H9 (cell line): Measurements from ENCODE around the gene MACROD1. TPM values are rescaled to one million over a fixed set of nuclear protein-coding genes. Genes with fewer than 3 reads are reported as not detected.

ENCODE experiments used
- DNase-seq: peaks from one replicate; pipeline ENCODE4 v3.0.0-alpha.2; 2017
- H2AFZ ChIP-seq: one replicate; pipeline ENCODE4 v1.6.1; 2013; ENCODE audit warnings: mild to moderate bottlenecking, low read length, control low read depth, moderate library complexity
- H2AK5ac ChIP-seq: 2 replicates; pipeline ENCODE4 v1.6.1; 2013; ENCODE audit warnings: low read length, control low read depth, mixed read lengths; ENCODE audit not compliant: insufficient read length
- H2BK120ac ChIP-seq: one replicate; pipeline ENCODE4 v1.6.1; 2013; ENCODE audit warnings: low read depth, mild to moderate bottlenecking, low read length, control low read depth, inconsistent platforms; ENCODE audit not compliant: poor library complexity, severe bottlenecking
- H2BK12ac ChIP-seq: 2 replicates; pipeline ENCODE4 v1.6.1; 2013; ENCODE audit warnings: low read length, control low read depth, mixed read lengths, low read depth; ENCODE audit not compliant: insufficient read length
- H2BK15ac ChIP-seq: 2 replicates; pipeline ENCODE4 v1.6.1; 2013; ENCODE audit warnings: low read depth, low read length, control low read depth
- H2BK20ac ChIP-seq: one replicate; pipeline ENCODE4 v1.6.1; 2013; ENCODE audit warnings: low read depth, mild to moderate bottlenecking, low read length, control low read depth, inconsistent platforms; ENCODE audit not compliant: poor library complexity, severe bottlenecking
- H2BK5ac ChIP-seq: 2 replicates; pipeline ENCODE4 v1.6.1; 2013; ENCODE audit warnings: low read length, control low read depth, mixed read lengths; ENCODE audit not compliant: insufficient read length
- H3K14ac ChIP-seq: 2 replicates; pipeline ENCODE4 v1.6.1; 2013; ENCODE audit warnings: low read length, control low read depth; ENCODE audit not compliant: insufficient read depth
- H3K18ac ChIP-seq: 2 replicates; pipeline ENCODE4 v1.6.1; 2013; ENCODE audit warnings: low read depth, mild to moderate bottlenecking, mixed read lengths, low read length, control low read depth; ENCODE audit not compliant: insufficient read length
- H3K23ac ChIP-seq: 2 replicates; pipeline ENCODE4 v1.6.1; 2013; ENCODE audit warnings: low read length, control low read depth, mixed read lengths, low read depth; ENCODE audit not compliant: insufficient read length
- H3K23me2 ChIP-seq: 2 replicates; pipeline ENCODE4 v1.6.1; 2013; ENCODE audit warnings: low read depth, mild to moderate bottlenecking, mixed read lengths, low read length, control low read depth; ENCODE audit not compliant: insufficient read length, poor library complexity, severe bottlenecking
- H3K27ac ChIP-seq: 2 replicates; pipeline ENCODE4 v1.5.1; 2013; ENCODE audit warnings: low read length, control low read depth, mixed read lengths, low read depth; ENCODE audit not compliant: insufficient read length
- H3K27me3 ChIP-seq: 2 replicates; pipeline ENCODE4 v1.6.1; 2013; ENCODE audit warnings: low read length, control low read depth, inconsistent platforms; ENCODE audit not compliant: insufficient read depth
- H3K4ac ChIP-seq: 2 replicates; pipeline ENCODE4 v1.6.1; 2013; ENCODE audit warnings: low read depth, mild to moderate bottlenecking, control low read depth, inconsistent platforms, low read length, moderate library complexity
- H3K4me1 ChIP-seq: 2 replicates; pipeline ENCODE4 v1.6.1; 2013; ENCODE audit warnings: low read length, control low read depth, inconsistent platforms; ENCODE audit not compliant: insufficient read depth
- H3K4me2 ChIP-seq: 2 replicates; pipeline ENCODE4 v1.6.1; 2013; ENCODE audit warnings: low read length, control low read depth, mixed read lengths; ENCODE audit not compliant: insufficient read length, insufficient read depth
- H3K56ac ChIP-seq: 2 replicates; pipeline ENCODE4 v1.6.1; 2013; ENCODE audit warnings: low read depth, mild to moderate bottlenecking, mixed read lengths, low read length, control low read depth; ENCODE audit not compliant: insufficient read length
- H3K79me1 ChIP-seq: 2 replicates; pipeline ENCODE4 v1.6.1; 2013; ENCODE audit warnings: low read depth, mild to moderate bottlenecking, moderate library complexity, low read length, control low read depth, inconsistent platforms; ENCODE audit not compliant: insufficient read depth, poor library complexity, severe bottlenecking
- H3K79me2 ChIP-seq: 2 replicates; pipeline ENCODE4 v1.6.1; 2013; ENCODE audit warnings: low read length, control low read depth, inconsistent platforms; ENCODE audit not compliant: insufficient read depth
- H3K9ac ChIP-seq: 2 replicates; pipeline ENCODE4 v1.6.1; 2013; ENCODE audit warnings: low read length, control low read depth, mixed read lengths; ENCODE audit not compliant: insufficient read length; ENCODE audit errors: extremely low read depth
- H3K9me3 ChIP-seq: one replicate; pipeline ENCODE4 v1.6.1; 2013; ENCODE audit warnings: low read depth, low read length, inconsistent platforms; ENCODE audit not compliant: control insufficient read depth
- H3T11ph ChIP-seq: one replicate; pipeline ENCODE4 v1.6.1; 2013; ENCODE audit warnings: mild to moderate bottlenecking, low read length, control low read depth, inconsistent platforms
- H4K20me1 ChIP-seq: one replicate; pipeline ENCODE4 v1.6.1; 2013; ENCODE audit not compliant: control insufficient read depth, insufficient read length, insufficient read depth
- H4K5ac ChIP-seq: 2 replicates; pipeline ENCODE4 v1.6.1; 2013; ENCODE audit warnings: low read depth, mild to moderate bottlenecking, mixed read lengths, low read length, control low read depth; ENCODE audit not compliant: insufficient read length
- H4K8ac ChIP-seq: replicated peaks from 2 replicates; pipeline ENCODE4 v1.6.1; 2013; ENCODE audit warnings: low read length, control low read depth, mixed read lengths, low read depth; ENCODE audit not compliant: insufficient read length
- H4K91ac ChIP-seq: 2 replicates; pipeline ENCODE4 v1.6.1; 2013; ENCODE audit warnings: low read depth, mild to moderate bottlenecking, moderate library complexity, mixed read lengths, low read length, control low read depth; ENCODE audit not compliant: insufficient read length
- H3K27ac Mint-ChIP-seq, 3 experiments: 2 replicates in 2 of 3; 3 replicates in 1 of 3; pipeline ENCODE4 v1.8.0; 2020 to 2021; ENCODE audit warnings: mixed read lengths in 3 of 3, mild to moderate bottlenecking in 1 of 3, moderate library complexity in 1 of 3
- H3K27me3 Mint-ChIP-seq: 2 replicates; pipeline ENCODE4 v1.8.0; 2021; ENCODE audit warnings: low read depth, mild to moderate bottlenecking, moderate library complexity, mixed read lengths
- H3K36me3 Mint-ChIP-seq, 3 experiments: 2 replicates in 2 of 3; 3 replicates in 1 of 3; pipeline ENCODE4 v1.8.0; 2020 to 2021; ENCODE audit warnings: low read depth in 3 of 3, mixed read lengths in 3 of 3; ENCODE audit not compliant: insufficient read depth in 1 of 3
- H3K4me1 Mint-ChIP-seq, 2 experiments: 2 replicates each; pipeline ENCODE4 v1.8.0; 2020; ENCODE audit warnings: mixed read lengths in 2 of 2
- H3K4me3 Mint-ChIP-seq, 2 experiments: 2 replicates in 1 of 2; 3 replicates in 1 of 2; pipeline ENCODE4 v1.8.0; 2020 to 2021; ENCODE audit warnings: mild to moderate bottlenecking in 2 of 2, mixed read lengths in 2 of 2, moderate library complexity in 1 of 2
- H3K9me3 Mint-ChIP-seq, 2 experiments: 2 replicates in 1 of 2; 3 replicates in 1 of 2; pipeline ENCODE4 v1.8.0; 2020; ENCODE audit warnings: mild to moderate bottlenecking in 2 of 2, mixed read lengths in 2 of 2, moderate library complexity in 1 of 2
- WGBS: extraction: QIAGEN DNeasy Blood & Tissue Kit; methylation state at CpG from one replicate; pipeline ENCODE4 v1.1.7; 2013; ENCODE audit warnings: missing lambda C conversion rate, low lambda C conversion rate, mixed read lengths; ENCODE audit not compliant: insufficient read length; ENCODE audit errors: extremely low coverage; 5-methylcytosine and 5-hydroxymethylcytosine counted together
- total RNA-seq: library from RNA; stranded (reverse); gene quantifications from 2 replicates; pipeline ENCODE4 v1.2.1, GENCODE V29; 2021
- TF ChIP-seq, protein P1 (sequence below): fragments of 200-600 bp; sonication (generic); conservative IDR thresholded peaks from 3 replicates; pipeline ENCODE4 v1.8.0; 2021; ENCODE audit warnings: antibody characterized with exemption, mild to moderate bottlenecking

The MACROD1 gene
- total RNA-seq, 1 experiment from 2014 or later: 21.2 TPM

DNA sequence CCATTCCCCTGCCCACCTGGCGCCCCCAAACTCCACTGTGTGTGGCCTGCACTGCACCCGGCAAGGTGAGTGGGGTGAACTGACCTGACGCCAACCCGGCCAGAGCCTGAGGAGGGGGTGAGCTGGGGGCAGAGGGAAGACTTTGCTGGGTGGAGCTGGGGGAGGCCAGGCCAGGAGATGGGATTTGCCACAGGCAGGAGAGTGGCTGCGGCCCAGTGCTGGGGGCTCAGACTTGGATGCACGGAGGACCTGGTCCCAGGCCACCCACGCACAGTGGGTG is 148.0 kb downstream of the MACROD1 start:
- no CpG with 5 or more reads among the region's 7 CpGs for whole genome bisulfite sequencing
- Histone ChIP-seq H3K56ac (no peak overlapping the region), H3K23me2 (no peaks in the 10 kb centered on the region), H3K27ac (no peak overlapping the region), H3K27me3 (peaks cover 2% of the 10 kb centered on the region; the same call in 1 of the 2 replicates), H3K4me1 (peaks cover 2% of the 10 kb centered on the region; the same call in 1 of the 2 replicates), H4K91ac (no peak overlapping the region), H3K18ac (no peak overlapping the region), H2BK120ac (no peak overlapping the region), H2BK5ac (no peak overlapping the region), H2BK12ac (no peak overlapping the region), H3K4ac (no peak overlapping the region), H3K9ac (no peak overlapping the region), H4K20me1 (no peaks in the 10 kb centered on the region), H3K4me2 (no peak overlapping the region), H2AFZ (no peak overlapping the region), H3K9me3 (no peaks in the 10 kb centered on the region), H4K5ac (no peak overlapping the region), H3K14ac (no peak overlapping the region), H2BK20ac (no peak overlapping the region), H4K8ac (no peak overlapping the region), H3K79me1 (no peaks in the 10 kb centered on the region), H3K79me2 (no peaks in the 10 kb centered on the region), H2BK15ac (no peak overlapping the region), H2AK5ac (no peak overlapping the region), H3K23ac (no peak overlapping the region), H3T11ph (no peak overlapping the region)
- peaks cover 22 to 33% of the 10 kb centered on the region in 2 experiments for H3K4me1 Mint-ChIP-seq
- TF ChIP-seq, protein P1, sequence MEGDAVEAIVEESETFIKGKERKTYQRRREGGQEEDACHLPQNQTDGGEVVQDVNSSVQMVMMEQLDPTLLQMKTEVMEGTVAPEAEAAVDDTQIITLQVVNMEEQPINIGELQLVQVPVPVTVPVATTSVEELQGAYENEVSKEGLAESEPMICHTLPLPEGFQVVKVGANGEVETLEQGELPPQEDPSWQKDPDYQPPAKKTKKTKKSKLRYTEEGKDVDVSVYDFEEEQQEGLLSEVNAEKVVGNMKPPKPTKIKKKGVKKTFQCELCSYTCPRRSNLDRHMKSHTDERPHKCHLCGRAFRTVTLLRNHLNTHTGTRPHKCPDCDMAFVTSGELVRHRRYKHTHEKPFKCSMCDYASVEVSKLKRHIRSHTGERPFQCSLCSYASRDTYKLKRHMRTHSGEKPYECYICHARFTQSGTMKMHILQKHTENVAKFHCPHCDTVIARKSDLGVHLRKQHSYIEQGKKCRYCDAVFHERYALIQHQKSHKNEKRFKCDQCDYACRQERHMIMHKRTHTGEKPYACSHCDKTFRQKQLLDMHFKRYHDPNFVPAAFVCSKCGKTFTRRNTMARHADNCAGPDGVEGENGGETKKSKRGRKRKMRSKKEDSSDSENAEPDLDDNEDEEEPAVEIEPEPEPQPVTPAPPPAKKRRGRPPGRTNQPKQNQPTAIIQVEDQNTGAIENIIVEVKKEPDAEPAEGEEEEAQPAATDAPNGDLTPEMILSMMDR: no peak
- H3K27me3 Mint-ChIP-seq: peaks cover 51% of the 10 kb centered on the region
- no peak overlapping the region for H3K27ac Mint-ChIP-seq
- H3K9me3 Mint-ChIP-seq: no peaks in the 10 kb centered on the region; a peak in 1 of 5 replicates
- no peaks in the 10 kb centered on the region; a peak in 1 of 7 replicates for H3K36me3 Mint-ChIP-seq
- no peak overlapping the region for H3K4me3 Mint-ChIP-seq
- DNase-seq: no peak
